Common myeloid progenitor, CD34-positive (primary cell): ENCODE results near the gene SH3BP2.

Source experiments
- CTCF ChIA-PET: fragments of 350-600 bp; sonication (Branson Sonifier 250); formaldehyde crosslinking; loops from one replicate; lab custom pipeline; 2021; ENCODE audit warnings: antibody characterized with exemption; lab: Charles Lee
- POLR2A ChIA-PET: fragments of 350-600 bp; sonication (Branson Sonifier 250); formaldehyde crosslinking; loops from one replicate; lab custom pipeline; 2021; ENCODE audit warnings: antibody characterized with exemption; lab: Charles Lee
- DNase-seq, 3 donors: peaks; one replicate each; pipeline versions ENCODE4 v3.0.0 to v3.0.0-alpha.2; 2013
- H3K27ac ChIP-seq, 2 experiments: 1 replicate in 1 of 2; 2 replicates in 1 of 2; pipeline ENCODE4 v1.7.0; 2013; ENCODE audit warnings: inconsistent platforms in 2 of 2, low read length in 2 of 2, mild to moderate bottlenecking in 2 of 2, low read depth in 1 of 2, moderate library complexity in 1 of 2; ENCODE audit not compliant: severe bottlenecking in 2 of 2, insufficient read depth in 1 of 2, poor library complexity in 1 of 2
- H3K27me3 ChIP-seq, 5 experiments: replicated peaks in 2 of 5; 1 replicate in 3 of 5; 2 replicates in 2 of 5; pipeline versions ENCODE4 v1.6.1 to v1.7.0; 2013; ENCODE audit warnings: low read length in 4 of 5, mild to moderate bottlenecking in 2 of 5, moderate library complexity in 2 of 5, inconsistent platforms in 1 of 5; ENCODE audit not compliant: insufficient read depth in 5 of 5, control insufficient read depth in 4 of 5
- H3K36me3 ChIP-seq, 4 experiments: 1 replicate in 2 of 4; 2 replicates in 2 of 4; pipeline versions ENCODE4 v1.6.1 to v1.7.0; 2013; ENCODE audit warnings: low read length in 3 of 4, control low read depth in 1 of 4, mild to moderate bottlenecking in 1 of 4; ENCODE audit not compliant: control insufficient read depth in 4 of 4, insufficient read depth in 4 of 4
- H3K4me1 ChIP-seq, 4 experiments: 1 replicate in 3 of 4; 2 replicates in 1 of 4; pipeline versions ENCODE4 v1.6.1 to v1.7.1; 2013; ENCODE audit warnings: low read length in 3 of 4, mild to moderate bottlenecking in 3 of 4, control low read depth in 1 of 4, inconsistent platforms in 1 of 4, moderate library complexity in 1 of 4; ENCODE audit not compliant: control insufficient read depth in 4 of 4, insufficient read depth in 4 of 4; ENCODE audit errors: control extremely low read depth in 1 of 4
- H3K4me3 ChIP-seq, 7 experiments: 1 replicate in 4 of 7; 2 replicates in 3 of 7; pipeline versions ENCODE4 v1.5.1 to v1.7.0; 2013; ENCODE audit warnings: mild to moderate bottlenecking in 7 of 7, low read length in 6 of 7, moderate library complexity in 6 of 7, inconsistent platforms in 2 of 7, low read depth in 2 of 7, control low read depth in 1 of 7; ENCODE audit not compliant: insufficient read depth in 4 of 7, control insufficient read depth in 1 of 7; ENCODE audit errors: extremely low read depth in 1 of 7
- H3K9me3 ChIP-seq, 5 experiments: 1 replicate in 4 of 5; 2 replicates in 1 of 5; pipeline versions ENCODE4 v1.6.1 to v1.7.1; 2013; ENCODE audit warnings: low read length in 4 of 5, mild to moderate bottlenecking in 2 of 5, inconsistent platforms in 1 of 5, low read depth in 1 of 5, moderate library complexity in 1 of 5; ENCODE audit not compliant: control insufficient read depth in 4 of 5, insufficient read depth in 2 of 5; ENCODE audit errors: control extremely low read depth in 1 of 5
- WGBS: methylation state at CpG from one replicate; pipeline ENCODE4 v1.1.5; 2013; ENCODE audit not compliant: insufficient coverage; 5-methylcytosine and 5-hydroxymethylcytosine counted together

SH3BP2 gene

DNA sequence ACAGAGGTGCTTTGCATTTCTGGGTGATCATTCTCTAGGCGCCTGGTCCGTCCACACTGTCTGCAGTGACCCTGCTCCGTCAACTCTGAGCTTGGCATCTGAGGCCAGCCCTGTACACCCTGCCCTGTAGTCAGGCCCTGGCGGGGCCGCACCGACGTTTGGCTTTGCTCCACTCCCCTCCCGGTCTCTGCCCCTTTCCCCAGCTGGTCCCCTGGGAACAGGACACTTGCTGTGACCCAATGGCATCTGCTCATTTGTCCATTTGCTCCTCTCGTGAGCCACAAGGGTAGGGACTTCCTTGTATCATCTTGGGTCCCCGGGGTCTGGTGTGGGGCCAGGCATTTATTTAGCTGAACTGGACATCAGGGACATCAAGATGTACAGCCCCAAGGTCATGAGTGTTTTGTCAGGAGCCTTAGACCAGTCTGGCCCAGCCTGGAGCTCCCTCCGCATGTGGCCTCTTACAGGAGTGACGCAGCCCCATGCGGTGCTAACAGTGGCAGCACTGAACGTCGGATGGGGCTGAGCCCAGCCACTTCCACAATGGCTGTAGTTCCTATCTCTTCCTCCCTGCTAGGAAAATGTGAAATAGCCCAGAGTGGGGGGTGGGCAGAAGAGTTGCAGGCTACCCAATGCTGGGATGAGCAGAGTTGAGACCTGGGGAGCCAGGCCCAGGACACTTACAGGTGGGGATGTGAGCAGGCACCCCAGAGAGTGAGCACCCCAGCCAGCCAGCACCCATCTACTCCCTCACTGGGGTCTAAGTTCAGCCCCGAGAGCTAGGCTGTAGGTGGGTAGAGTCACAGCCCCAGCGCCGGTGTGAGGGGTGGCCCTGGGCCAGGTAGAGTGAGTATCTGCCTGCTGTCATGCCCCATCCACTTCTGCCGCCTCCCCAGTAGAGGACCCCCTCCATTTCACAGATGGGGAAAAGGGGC is 2.0 kb upstream of the SH3BP2 start:
- peak in 2 of 3 donors; percentile 37 to 40 for DNase-seq
- peaks cover 0 to 87% (median 76%) of the 10 kb centered on the region in 4 experiments for H3K4me1 ChIP-seq

DNA sequence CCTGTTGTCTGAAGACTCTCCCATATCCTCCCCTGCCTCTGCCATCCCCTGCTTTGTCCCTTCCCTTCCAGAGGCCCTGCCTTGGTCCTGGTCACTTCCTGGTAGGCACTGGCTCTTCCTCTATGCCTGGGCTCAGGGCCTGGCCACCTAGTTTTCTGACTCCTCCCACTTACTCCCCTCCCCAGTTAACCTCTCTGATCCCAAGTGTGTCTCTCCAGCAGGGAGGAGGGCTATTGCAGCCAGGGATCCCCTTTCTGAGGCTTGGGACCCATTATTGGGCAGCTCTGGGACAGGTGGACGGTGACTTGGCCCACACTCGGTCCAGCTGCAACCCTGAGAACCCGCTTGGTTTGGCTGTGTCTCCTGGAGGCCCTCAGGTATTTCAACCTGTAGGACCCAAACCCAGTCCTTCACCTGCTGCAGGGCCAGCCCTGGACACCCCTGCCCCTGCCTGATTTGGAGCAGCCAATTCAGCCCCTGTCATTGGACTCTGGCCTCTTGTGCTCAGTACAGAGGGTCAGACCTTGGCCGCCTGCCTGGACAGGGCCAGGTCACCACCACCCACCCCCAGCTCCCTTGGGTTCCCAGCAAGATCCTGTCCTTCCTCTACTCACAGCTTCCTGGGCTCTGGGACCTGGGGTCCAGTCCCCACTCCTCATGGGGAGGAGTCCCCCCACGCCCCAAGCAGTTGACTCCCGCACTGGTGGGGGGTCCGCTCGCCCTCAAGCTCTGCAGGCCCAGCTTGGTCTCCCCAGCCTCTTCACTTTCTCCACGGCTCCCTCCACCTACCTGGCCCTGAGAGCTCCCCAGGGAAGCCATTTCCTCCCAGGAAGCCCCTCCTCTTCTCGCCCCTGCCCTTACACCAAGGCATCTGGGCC is 1.1 kb upstream of the SH3BP2 start:
- Histone ChIP-seq H3K36me3 (no peaks in the 10 kb centered on the region), H3K4me3 (no peak overlapping the region), H3K27ac (no peak overlapping the region), H3K4me1 (peaks cover 0 to 87% (median 76%) of the 10 kb centered on the region in 4 experiments), H3K27me3 (no peaks in the 10 kb centered on the region), H3K9me3 (no peaks in the 10 kb centered on the region)
- ChIA-PET CTCF (interaction anchor here (0.8 to 1.9 kb wide), 3 partner anchors 21 to 28 kb away, joined by 3 to 7 read pairs (median 3); no protein-coding TSS in a partner anchor), POLR2A (interaction anchor here (1.0 kb wide), 1 partner anchor 61 kb away, joined by 4 read pairs; no protein-coding TSS in a partner anchor)
- WGBS = 90% methylated on average over 4 of the region's 10 CpGs
- DNase-seq = no peak

More for the DNA sequence above, 2.0 kb upstream of the SH3BP2 start:
- no peaks in the 10 kb centered on the region for H3K9me3 ChIP-seq
- H3K4me3 ChIP-seq = no peak overlapping the region
- H3K36me3 ChIP-seq = no peaks in the 10 kb centered on the region
- H3K27me3 ChIP-seq = no peaks in the 10 kb centered on the region
- ChIA-PET CTCF (interaction anchor here (0.7 to 1.9 kb wide), 6 partner anchors 22 to 318 kb away, joined by 3 to 7 read pairs (median 3); no protein-coding TSS in a partner anchor), POLR2A (no interaction called here)
- no peak overlapping the region for H3K27ac ChIP-seq
- 77% methylated on average over 14 of the region's 19 CpGs for WGBS

- Histone ChIP-seq H3K4me1 (peaks cover 0 to 88% (median 77%) of the 10 kb centered on the region in 4 experiments), H3K36me3 (no peaks in the 10 kb centered on the region), H3K4me3 (no peak overlapping the region), H3K9me3 (no peaks in the 10 kb centered on the region), H3K27me3 (no peaks in the 10 kb centered on the region), H3K27ac (no peak overlapping the region)
- no peak for DNase-seq
- ChIA-PET POLR2A (interaction anchor here (0.7 to 1.0 kb wide), 2 partner anchors 30 to 60 kb away, joined by 4 read pairs; no protein-coding TSS in a partner anchor), CTCF (interaction anchor here (1.1 to 1.9 kb wide), 2 partner anchors 21 to 28 kb away, joined by 3 to 7 read pairs; no protein-coding TSS in a partner anchor)
- WGBS = 87% methylated on average over 8 of the region's 8 CpGs
Measured at GRCh38 chr4:2792396-2792710, 532 bp upstream of the SH3BP2 start.

DNA sequence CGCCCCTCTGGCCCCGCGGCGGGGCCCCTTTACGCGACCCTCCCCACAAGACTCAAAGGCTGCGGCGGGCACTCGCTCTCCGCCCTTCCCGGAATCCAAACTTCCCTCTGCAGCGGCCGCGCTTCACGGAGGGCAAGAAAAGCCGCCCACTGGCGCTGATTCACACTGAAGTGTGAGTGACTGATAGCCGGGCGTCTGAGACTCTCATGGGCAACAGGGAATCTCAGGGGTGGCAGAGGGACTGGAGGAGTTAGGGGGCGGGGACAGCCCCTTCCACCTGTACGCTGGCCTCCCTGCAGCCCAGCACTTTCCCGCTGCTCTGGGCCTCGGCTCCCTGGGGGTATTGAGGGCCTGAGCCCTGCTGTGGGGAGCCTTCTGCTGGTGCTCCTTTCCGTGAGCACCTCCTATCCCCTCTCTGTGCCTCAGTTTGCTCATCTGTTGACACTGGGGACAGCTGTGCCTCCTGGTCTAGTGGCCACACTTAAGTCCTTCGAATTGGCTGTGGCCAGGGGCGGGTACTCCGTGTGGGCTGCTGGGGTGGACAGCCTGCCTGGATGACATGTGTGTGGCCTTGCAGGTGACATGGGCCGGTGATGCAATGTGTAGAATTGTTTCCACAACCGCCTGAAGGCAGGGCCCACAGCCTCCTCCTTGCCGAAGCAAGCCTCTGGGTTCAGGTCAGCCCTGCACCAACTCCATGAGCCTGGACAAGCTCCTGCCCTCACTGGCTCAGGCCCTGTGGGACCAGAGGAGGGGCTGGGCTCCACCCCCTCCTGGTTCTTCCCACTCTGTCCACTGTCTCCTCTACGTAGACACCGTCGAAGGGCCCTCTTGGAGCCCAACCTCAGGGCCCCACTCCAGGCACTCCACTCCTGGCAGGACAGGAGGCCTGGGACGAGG is 951 bp downstream of the SH3BP2 start:
- 37% methylated on average over 24 of the region's 34 CpGs for WGBS
- peak overlapping the region; percentile 25 to 72 (median 55) for H3K4me3 ChIP-seq
- H3K9me3 ChIP-seq = no peaks in the 10 kb centered on the region
- peak in 1 of 3 donors; percentile 26 for DNase-seq
- H3K27me3 ChIP-seq = no peaks in the 10 kb centered on the region
- no peaks in the 10 kb centered on the region for H3K36me3 ChIP-seq
- peaks cover 3 to 88% (median 77%) of the 10 kb centered on the region in 4 experiments for H3K4me1 ChIP-seq
- ChIA-PET POLR2A (interaction anchor here (0.6 to 1.0 kb wide), 2 partner anchors 24 to 498 kb away, joined by 3 to 7 read pairs; no protein-coding TSS in a partner anchor), CTCF (interaction anchor here (0.8 to 1.2 kb wide), 2 partner anchors 30 to 31 kb away, joined by 3 read pairs; no protein-coding TSS in a partner anchor)
- no peak overlapping the region for H3K27ac ChIP-seq

DNA sequence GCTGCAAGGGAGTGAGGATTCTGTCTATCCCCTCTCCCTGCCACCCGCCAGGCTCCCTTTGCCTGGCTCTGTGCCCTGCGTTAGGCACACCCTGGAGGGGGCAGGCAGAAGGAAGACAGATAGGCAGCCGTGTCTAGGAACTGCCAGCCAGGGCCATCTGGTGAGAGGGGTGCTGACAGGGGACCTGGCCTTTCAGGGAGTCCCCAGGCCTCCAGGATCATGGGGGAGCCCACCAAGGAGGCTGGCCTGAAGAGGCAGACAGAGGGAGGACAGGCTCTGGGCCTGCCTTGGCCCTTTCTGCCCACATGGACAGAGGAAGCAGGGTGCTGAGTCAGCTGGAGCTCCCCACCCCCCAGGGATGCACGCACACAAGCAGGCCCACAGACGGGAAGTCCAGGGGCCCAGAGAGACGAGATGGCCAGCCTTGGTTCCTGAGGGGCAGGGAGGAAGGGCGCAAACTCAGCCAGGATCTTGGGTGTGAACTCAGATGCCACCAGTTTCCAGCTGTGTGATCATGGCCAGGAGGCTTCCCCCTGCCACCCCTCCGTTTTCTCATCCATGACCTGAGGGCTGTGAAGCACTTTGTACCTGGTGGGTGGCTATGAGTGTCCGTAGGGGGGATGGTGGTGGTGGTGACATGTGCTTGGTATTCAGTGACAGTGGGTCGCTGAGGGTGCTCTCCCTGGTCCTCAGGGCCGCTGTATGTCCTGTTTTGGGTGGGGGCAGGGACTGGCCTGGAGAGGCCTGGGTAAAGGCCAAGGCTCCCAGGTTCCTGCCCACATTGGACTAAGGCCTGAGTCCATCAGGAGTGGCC is 1.8 kb downstream of the SH3BP2 start:
- H3K27ac ChIP-seq = no peak overlapping the region
- CTCF ChIA-PET = interaction anchor here (0.7 to 1.2 kb wide), 2 partner anchors 32 to 41 kb away, joined by 3 read pairs; no protein-coding TSS in a partner anchor
- DNase-seq = peak in 2 of 3 donors; percentile 72 to 78

More for the DNA sequence above, 1.8 kb downstream of the SH3BP2 start:
- no peaks in the 10 kb centered on the region for H3K27me3 ChIP-seq
- POLR2A ChIA-PET = interaction anchor here (1.0 kb wide), 1 partner anchor 23 kb away, joined by 3 read pairs; no protein-coding TSS in a partner anchor
- 31% methylated on average over 9 of the region's 11 CpGs for WGBS
- H3K4me3 ChIP-seq = peak overlapping the region in 2 of 7 experiments; percentile 16 to 47
- no peaks in the 10 kb centered on the region for H3K9me3 ChIP-seq
- H3K4me1 ChIP-seq = peaks cover 3 to 95% (median 83%) of the 10 kb centered on the region in 4 experiments
- no peaks in the 10 kb centered on the region for H3K36me3 ChIP-seq
